ENCODE data around the gene ASPM.

Gene ASPM

GRCh38 chr1:197139169-197139568 lies 7.3 kb downstream of the ASPM start:
- TF ChIP-seq, protein P1, sequence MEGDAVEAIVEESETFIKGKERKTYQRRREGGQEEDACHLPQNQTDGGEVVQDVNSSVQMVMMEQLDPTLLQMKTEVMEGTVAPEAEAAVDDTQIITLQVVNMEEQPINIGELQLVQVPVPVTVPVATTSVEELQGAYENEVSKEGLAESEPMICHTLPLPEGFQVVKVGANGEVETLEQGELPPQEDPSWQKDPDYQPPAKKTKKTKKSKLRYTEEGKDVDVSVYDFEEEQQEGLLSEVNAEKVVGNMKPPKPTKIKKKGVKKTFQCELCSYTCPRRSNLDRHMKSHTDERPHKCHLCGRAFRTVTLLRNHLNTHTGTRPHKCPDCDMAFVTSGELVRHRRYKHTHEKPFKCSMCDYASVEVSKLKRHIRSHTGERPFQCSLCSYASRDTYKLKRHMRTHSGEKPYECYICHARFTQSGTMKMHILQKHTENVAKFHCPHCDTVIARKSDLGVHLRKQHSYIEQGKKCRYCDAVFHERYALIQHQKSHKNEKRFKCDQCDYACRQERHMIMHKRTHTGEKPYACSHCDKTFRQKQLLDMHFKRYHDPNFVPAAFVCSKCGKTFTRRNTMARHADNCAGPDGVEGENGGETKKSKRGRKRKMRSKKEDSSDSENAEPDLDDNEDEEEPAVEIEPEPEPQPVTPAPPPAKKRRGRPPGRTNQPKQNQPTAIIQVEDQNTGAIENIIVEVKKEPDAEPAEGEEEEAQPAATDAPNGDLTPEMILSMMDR (IDR thresholded peaks at IDR 0.05; ENCODE audit: low read depth, low read length, missing control alignments) = no peak
- DNase-seq (ENCODE audit: low read depth) = no peak
- H3K4me3 ChIP-seq (ENCODE audit: low read depth, low read length) = no peak overlapping the region
- in situ Hi-C loops (cut with HindIII; ENCODE audit: low sequenced_read_pairs) = no loop called here

DNA sequence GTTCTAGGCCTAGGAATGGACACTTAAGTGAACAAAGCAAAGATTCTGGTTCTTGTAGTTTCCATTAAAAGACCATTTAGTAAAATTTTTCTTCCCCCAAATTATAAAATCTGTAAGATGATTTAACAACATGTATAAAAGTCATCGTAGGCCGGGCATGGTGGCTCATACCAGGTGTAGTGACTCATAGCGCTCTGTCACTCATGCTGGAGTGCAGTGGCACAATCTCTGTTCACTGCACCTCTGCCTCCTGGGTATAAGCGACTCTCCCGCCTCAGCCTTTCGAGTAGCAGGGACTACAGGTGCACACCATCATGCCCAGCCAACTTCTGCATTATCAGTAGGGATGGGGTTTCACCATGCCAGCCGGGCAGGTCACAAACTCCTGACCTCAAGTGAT lies 9.1 kb downstream of the ASPM start:
- in situ Hi-C loops (cut with HindIII; ENCODE audit: low sequenced_read_pairs) = no loop called here
- H3K4me3 ChIP-seq (ENCODE audit: low read depth, low read length) = no peak overlapping the region
- TF ChIP-seq, protein P1 (IDR thresholded peaks at IDR 0.05; ENCODE audit: low read depth, low read length, missing control alignments) = no peak
- DNase-seq (ENCODE audit: low read depth) = no peak

DNA sequence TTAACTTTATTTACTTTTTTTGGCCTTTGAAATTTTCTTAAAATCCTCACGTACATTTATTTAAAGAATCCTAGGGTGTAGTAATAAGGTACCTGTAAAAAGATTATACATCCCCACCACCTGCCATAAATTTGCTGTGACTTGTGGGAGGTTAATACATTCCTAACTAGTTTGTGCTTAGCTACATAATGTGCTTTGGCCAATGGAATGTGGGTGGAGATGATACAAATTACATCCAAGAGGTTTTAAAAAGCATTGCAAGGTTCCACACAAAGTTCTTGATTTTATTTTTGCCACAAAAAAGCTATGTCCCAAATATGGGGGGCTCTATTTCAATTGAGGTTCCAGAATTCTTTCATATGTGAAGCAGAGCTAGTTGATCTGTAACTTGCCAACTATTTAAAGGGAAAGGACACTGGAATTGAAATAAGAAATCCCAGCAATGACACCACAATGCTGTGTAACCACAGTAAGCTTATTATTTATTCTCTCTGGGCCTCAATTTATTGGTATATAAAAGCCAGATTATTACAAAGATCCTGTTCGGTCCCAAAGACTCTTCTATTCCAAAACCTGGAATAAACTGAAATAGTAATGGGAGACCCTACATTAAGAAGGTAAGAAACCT lies 15.7 kb downstream of the ASPM start:
- peak; percentile 39 for DNase-seq (ENCODE audit: low read depth)
- H3K4me3 ChIP-seq (ENCODE audit: low read depth, low read length) = no peak overlapping the region
- in situ Hi-C loops (cut with HindIII; ENCODE audit: low sequenced_read_pairs) = no loop called here
- TF ChIP-seq, protein P1 (IDR thresholded peaks at IDR 0.05; ENCODE audit: low read depth, low read length, missing control alignments) = no peak

DNA sequence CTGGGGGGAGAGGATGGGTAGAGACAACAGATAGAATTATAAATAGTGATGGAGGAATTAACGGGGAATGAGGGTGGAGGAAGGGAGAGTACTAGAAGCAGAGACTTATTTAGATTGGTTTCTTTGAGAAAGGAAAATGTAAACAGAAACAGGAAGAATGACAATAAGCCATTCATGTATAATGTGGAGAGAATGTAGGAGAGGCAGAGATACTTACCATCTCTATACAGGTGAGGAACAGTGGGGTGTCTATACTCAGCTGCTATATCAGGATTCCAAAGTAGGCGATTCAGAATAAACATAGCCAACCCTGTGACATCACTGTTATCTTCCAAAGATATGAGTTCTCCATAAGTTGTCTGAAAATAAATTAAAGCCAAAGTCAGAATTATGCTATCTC lies 16.8 kb downstream of the ASPM start:
- no peak for DNase-seq (ENCODE audit: low read depth)
- no peak overlapping the region for H3K4me3 ChIP-seq (ENCODE audit: low read depth, low read length)
- in situ Hi-C loops (cut with HindIII; ENCODE audit: low sequenced_read_pairs) = no loop called here
- TF ChIP-seq, protein P1 (IDR thresholded peaks at IDR 0.05; ENCODE audit: low read depth, low read length, missing control alignments) = no peak

- TF ChIP-seq, protein P1 (IDR thresholded peaks at IDR 0.05; ENCODE audit: low read depth, low read length, missing control alignments) = no peak
- in situ Hi-C loops (cut with HindIII; ENCODE audit: low sequenced_read_pairs) = no loop called here
- no peak overlapping the region for H3K4me3 ChIP-seq (ENCODE audit: low read depth, low read length)
- no peak for DNase-seq (ENCODE audit: low read depth)
Observed at GRCh38 chr1:197127246-197127912, 19.1 kb downstream of the ASPM start.

- H3K4me3 ChIP-seq (ENCODE audit: low read depth, low read length) = no peak overlapping the region
- DNase-seq (ENCODE audit: low read depth) = no peak
- in situ Hi-C loops (cut with HindIII; ENCODE audit: low sequenced_read_pairs) = no loop called here
- TF ChIP-seq, protein P1 (IDR thresholded peaks at IDR 0.05; ENCODE audit: low read depth, low read length, missing control alignments) = no peak
Observed at GRCh38 chr1:197126691-197127090, 19.8 kb downstream of the ASPM start.

Data from astrocyte of the cerebellum (primary cell).